ENCODE data around the gene RNF144B. TPM values are rescaled to one million over a fixed set of nuclear protein-coding genes. Genes with fewer than 3 reads are reported as not detected.

The RNF144B gene
- total RNA-seq, 1 donor from 2014 or later, result 13.5 TPM

DNA sequence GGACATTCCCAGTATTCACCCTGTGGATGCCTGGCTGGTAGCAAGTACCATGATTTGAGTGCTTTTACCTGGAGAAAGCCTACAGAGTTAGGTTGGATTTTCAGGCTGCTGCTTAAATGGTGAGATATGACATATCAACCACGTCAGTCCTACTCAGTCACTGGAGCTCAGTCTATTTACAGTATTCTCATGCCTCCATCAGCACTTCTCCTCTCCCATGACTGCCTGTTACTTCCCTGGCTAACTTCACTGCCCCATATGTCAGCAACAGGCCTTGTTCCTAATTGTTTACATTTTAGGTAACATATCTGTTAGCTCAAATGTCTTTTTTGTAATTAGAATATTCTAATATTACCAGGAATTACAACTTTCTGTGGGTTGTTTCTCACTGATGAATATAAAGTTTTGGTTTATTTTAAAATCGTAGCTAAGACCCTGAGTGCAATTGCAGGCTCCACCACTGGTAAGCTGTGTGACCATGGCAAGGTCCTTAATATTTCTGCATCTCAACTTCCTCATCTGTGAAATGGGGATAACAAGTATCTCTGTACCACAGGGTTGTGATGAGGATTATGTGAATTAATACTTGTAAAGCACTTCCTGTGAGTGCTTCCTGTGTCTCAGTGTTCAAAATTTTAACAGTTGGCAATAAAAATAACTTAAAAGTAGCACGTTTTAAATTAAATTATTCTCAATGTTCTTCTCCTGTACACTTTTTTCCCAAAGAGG is 54.3 kb downstream of the RNF144B start:
- peaks cover 16% of the 10 kb centered on the region for H3K36me3 Mint-ChIP-seq (ENCODE audit: low read depth)
- no peak for TF ChIP-seq CTCF (IDR thresholded peaks at IDR 0.05)
- DNase-seq (no peak), ATAC-seq (ENCODE audit: low read depth) (no peak)
- H3K4me1 Mint-ChIP-seq, result peaks cover 18% of the 10 kb centered on the region
- intact Hi-C loops (cut with micrococcal nuclease), result loop anchor here (5.0 kb wide), 1 partner anchor 54 kb away; the partner anchor contains the start of gene RNF144B
- H3K27me3 Mint-ChIP-seq, result no peaks in the 10 kb centered on the region
- no peak overlapping the region for H3K4me3 Mint-ChIP-seq
- CTCF ChIA-PET, result no interaction called here
- POLR2A ChIA-PET, result interaction anchor here (0.6 kb wide), 1 partner anchor 32 kb away, joined by 4 read pairs; no protein-coding TSS in a partner anchor
- no peak overlapping the region for H3K27ac Mint-ChIP-seq
- no peaks in the 10 kb centered on the region for H3K9me3 Mint-ChIP-seq

DNA sequence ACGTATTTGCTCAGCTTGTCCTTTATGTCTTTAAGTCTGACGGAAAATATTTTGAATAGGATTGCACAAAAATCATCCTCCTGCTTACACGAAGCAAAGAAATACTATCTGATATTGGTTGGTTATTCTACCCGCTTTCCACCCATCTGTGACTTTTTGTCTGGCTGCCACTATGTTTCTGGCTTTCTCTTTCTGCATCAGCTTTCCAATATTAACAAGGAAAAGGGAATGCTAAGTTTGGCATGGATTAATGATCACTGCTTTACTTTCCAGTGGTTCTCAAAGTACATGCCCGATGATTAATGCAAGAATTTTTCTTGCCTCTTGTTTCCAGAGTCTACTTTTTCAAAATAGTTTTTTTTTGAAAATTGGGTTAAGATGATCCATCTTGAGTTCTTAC is 57.0 kb downstream of the RNF144B start:
- no peak for TF ChIP-seq CTCF (IDR thresholded peaks at IDR 0.05)
- Mint-ChIP-seq H3K36me3 (ENCODE audit: low read depth) (peaks cover 14% of the 10 kb centered on the region), H3K9me3 (no peaks in the 10 kb centered on the region), H3K27ac (no peak overlapping the region), H3K4me3 (no peak overlapping the region), H3K27me3 (no peaks in the 10 kb centered on the region), H3K4me1 (peaks cover 16% of the 10 kb centered on the region)
- ChIA-PET CTCF (no interaction called here), POLR2A (no interaction called here)
- DNase-seq, result no peak
- ATAC-seq (ENCODE audit: low read depth), result no peak
- intact Hi-C loops (cut with micrococcal nuclease), result loop anchor here (5.0 kb wide), 1 partner anchor 57 kb away; the partner anchor contains the start of gene RNF144B

DNA sequence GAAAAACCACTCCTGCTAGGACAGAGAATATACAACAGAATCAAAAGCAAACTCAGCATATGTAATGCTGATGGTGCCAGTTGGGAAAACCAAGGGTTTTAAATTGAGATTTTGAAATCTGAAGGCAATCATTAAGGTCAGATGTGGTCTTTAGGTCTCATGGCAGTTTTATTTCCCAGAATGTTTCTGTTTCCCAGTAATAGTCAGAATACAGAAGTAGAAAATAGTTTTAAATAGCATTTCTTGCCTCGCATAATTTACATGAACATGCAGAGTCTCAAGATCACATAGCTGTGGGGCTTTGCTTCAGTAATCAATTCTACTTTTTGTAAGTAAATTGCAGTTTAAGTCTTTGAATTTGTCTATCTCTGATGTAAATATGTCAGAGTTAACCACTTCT is 58.1 kb downstream of the RNF144B start:
- Mint-ChIP-seq H3K4me1 (peaks cover 18% of the 10 kb centered on the region), H3K4me3 (no peak overlapping the region), H3K27ac (no peak overlapping the region), H3K9me3 (no peaks in the 10 kb centered on the region), H3K36me3 (ENCODE audit: low read depth) (peaks cover 7% of the 10 kb centered on the region), H3K27me3 (no peaks in the 10 kb centered on the region)
- ChIA-PET POLR2A (no interaction called here), CTCF (interaction anchor here (1.2 kb wide), 1 partner anchor 52 kb away, joined by 4 read pairs; no protein-coding TSS in a partner anchor)
- TF ChIP-seq CTCF (IDR thresholded peaks at IDR 0.05), result no peak
- intact Hi-C loops (cut with micrococcal nuclease), result no loop called here
- DNase-seq (no peak), ATAC-seq (ENCODE audit: low read depth) (no peak)

GRCh38 chr6:18446771-18447170 is 59.6 kb downstream of the RNF144B start:
- ChIA-PET POLR2A (no interaction called here), CTCF (no interaction called here)
- Mint-ChIP-seq H3K36me3 (ENCODE audit: low read depth) (peaks cover 5% of the 10 kb centered on the region), H3K4me1 (peaks cover 12% of the 10 kb centered on the region), H3K9me3 (no peaks in the 10 kb centered on the region), H3K27ac (no peak overlapping the region), H3K27me3 (no peaks in the 10 kb centered on the region), H3K4me3 (no peak overlapping the region)
- no peak for TF ChIP-seq CTCF (IDR thresholded peaks at IDR 0.05)
- DNase-seq, result no peak
- no peak for ATAC-seq (ENCODE audit: low read depth)
- intact Hi-C loops (cut with micrococcal nuclease), result no loop called here

GRCh38 chr6:18447552-18447951 is 60.4 kb downstream of the RNF144B start:
- H3K4me1 Mint-ChIP-seq, result peaks cover 12% of the 10 kb centered on the region

More at GRCh38 chr6:18447552-18447951, 60.4 kb downstream of the RNF144B start:
- no peak for TF ChIP-seq CTCF (IDR thresholded peaks at IDR 0.05)
- POLR2A ChIA-PET, result no interaction called here
- Mint-ChIP-seq H3K36me3 (ENCODE audit: low read depth) (peaks cover 5% of the 10 kb centered on the region), H3K9me3 (no peaks in the 10 kb centered on the region), H3K27me3 (no peaks in the 10 kb centered on the region), H3K27ac (no peak overlapping the region), H3K4me3 (no peak overlapping the region)
- ATAC-seq (ENCODE audit: low read depth), result no peak
- intact Hi-C loops (cut with micrococcal nuclease), result no loop called here
- no peak for DNase-seq
- CTCF ChIA-PET, result no interaction called here

All from activated B cell treated with CpG ODN at 0.5 μM for 24 hours (primary cell).